ENCODE data around the gene WNT10A. TPM values are rescaled to one million over a fixed set of nuclear protein-coding genes. Genes with fewer than 3 reads are reported as not detected.

Gene WNT10A
- total and polyA plus RNA-seq, 2 of the 8 experiments (the other 6 are each of a cell fraction or from before 2014, with no cell fraction given): 0.05 TPM; not detected in 1

- no peak for TF ChIP-seq CHD7 (IDR thresholded peaks at IDR 0.05; ENCODE audit: insufficient replicate concordance, low read length)
- no peak for TF ChIP-seq EGR1 (IDR thresholded peaks at IDR 0.05; ENCODE audit: borderline replicate concordance, low read depth, low read length)
- no peak for TF ChIP-seq NRF1 (IDR thresholded peaks at IDR 0.05; ENCODE audit: low read depth, low read length)
- no peak for TF ChIP-seq CBX5 (IDR thresholded peaks at IDR 0.05; ENCODE audit: low read depth, low read length)
- TF ChIP-seq SP2 (IDR thresholded peaks at IDR 0.05; ENCODE audit: low read length): no peak
- no peak for TF ChIP-seq MAX (IDR thresholded peaks at IDR 0.05)
- TF ChIP-seq CBX8 (IDR thresholded peaks at IDR 0.05; ENCODE audit: borderline replicate concordance, low read depth, low read length): no peak
- TF ChIP-seq SIRT6 (IDR thresholded peaks at IDR 0.05; ENCODE audit: low read length): no peak
- no peak for TF ChIP-seq CREB1 (IDR thresholded peaks at IDR 0.05)
- no peak for TF ChIP-seq CHD2 (IDR thresholded peaks at IDR 0.05; ENCODE audit: low read length)
- no peak for TF ChIP-seq EP300 (IDR thresholded peaks at IDR 0.05; ENCODE audit: borderline replicate concordance in 1 of 2, low read depth in 2 of 2, low read length in 2 of 2)
Observed at GRCh38 chr2:218890369-218890768, 9.7 kb downstream of the WNT10A start (continued).

Measured in H1 (cell line).